ENCODE measurements around the gene TTC1.
"Not testable (repeated sequence)": the region's sequence is repeated elsewhere in the genome, so short reads cannot be mapped to it uniquely, and the experiment has no call there.

TTC1 gene

DNA sequence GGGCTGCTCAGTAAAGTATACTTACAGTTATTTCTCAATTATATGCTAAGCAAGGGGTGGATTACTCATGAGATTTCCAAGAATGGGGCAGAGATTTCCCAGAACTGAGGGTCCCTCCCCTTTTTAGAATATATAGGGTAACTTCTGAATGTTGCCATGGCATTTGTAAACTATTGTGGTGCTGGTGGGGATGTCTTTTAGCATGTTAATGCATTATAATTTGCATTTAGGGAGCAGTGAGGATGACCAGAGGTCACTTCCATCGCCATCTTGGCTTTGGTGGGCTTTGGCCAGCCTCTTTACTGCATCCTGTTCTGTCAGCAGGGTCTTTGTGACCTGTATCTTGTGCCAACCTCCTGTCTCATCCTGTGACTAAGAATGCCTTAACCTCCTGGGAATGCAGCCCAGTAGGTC is 35.5 kb downstream of the TTC1 start:
- no peak for DNase-seq

DNA sequence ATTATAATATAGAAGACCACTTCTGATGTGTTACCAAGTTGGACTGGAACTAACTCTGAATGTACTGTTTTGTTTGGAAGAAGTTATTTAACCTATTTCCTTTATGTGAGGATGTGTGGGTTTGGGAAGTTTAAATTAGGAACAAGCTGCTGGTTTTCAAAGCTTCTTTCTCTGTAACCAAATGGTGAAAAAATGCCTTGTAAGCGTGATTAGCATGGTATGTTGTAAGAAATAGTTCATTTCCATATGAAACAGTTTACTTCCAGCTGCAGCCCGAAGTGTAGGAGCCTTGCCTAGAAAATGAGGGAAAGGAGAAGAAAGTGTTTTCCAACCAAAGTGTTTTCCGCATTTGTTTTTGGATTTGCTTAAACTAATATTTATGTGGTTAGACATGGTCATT is 36.0 kb downstream of the TTC1 start:
- DNase-seq = no peak

DNA sequence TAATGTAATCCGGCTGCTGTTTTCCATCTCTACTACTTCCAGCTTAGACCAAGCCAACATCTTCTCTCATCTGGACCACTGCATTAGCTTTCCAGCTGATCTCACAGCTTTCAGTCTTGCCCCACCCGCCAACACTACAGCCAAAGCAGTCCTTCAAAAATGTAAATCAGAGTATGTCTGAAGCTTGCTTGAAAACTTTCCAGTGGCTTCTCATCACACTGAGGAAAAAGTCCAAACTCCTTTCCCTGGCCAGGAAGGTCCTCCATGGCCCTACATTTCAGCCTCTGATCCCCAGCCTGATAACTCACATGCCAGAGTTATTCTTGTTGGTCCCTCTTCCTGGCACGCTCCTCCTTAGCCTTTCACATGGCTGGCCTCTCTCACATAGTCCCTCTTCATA is 38.5 kb downstream of the TTC1 start:
- DNase-seq = no peak

DNA sequence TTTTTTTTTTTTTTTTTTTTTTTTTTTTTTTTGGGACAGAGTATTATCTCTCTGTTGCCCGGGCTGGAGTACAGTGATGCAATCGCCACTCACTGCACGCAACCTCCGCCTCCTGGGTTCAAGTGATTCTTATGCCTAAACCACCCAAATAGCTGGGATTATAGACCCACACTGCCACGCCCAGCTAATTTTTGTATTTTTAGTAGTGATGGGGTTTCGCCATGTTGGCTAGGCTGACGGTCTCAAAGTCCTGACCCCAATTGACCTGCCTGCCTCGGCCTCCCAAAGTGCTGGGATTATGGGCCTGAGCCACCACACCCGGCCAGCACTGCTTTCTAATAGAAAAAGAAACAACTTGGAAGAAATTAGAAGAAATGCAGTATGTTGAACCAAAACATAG is 39.2 kb downstream of the TTC1 start:
- DNase-seq = no peak

DNA sequence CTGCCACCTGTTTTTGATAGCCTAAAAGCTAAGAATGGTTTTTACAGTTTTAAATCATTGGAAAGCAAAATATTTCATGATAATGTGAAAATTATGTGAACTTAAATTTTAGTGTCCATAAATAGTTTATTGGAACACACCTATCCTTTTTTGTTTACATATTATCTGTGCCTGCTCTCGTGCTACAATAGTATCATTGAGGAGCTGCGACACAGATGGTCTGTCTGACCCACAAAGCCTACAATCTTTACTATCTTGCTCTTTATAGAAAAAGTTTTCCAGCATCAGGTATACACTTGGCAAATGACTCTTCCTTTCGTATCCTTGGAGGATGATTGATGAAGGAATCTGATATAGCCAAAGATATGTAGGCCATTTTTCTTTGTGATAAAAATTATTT is 40.2 kb downstream of the TTC1 start:
- DNase-seq = no peak

DNA sequence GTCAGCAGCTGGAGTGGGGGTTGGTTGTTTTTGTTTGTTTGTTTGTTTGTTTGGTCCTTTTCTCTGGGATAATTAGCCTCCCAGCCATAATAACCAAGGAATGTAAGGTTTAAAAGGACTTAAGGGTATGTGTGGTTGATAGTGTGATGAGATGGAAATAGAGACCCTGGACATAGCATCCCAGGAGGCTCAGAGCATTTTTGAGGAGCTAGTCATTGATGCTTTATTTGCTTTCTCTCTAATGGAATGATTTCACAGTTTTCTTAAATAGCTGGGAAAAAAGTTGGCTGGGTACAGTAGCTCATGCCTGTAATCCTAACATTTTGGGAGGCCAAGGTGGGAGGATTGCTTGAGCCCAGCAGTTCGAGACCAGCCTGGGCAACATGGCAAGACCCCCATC is 45.1 kb downstream of the TTC1 start:
- DNase-seq = no peak

DNA sequence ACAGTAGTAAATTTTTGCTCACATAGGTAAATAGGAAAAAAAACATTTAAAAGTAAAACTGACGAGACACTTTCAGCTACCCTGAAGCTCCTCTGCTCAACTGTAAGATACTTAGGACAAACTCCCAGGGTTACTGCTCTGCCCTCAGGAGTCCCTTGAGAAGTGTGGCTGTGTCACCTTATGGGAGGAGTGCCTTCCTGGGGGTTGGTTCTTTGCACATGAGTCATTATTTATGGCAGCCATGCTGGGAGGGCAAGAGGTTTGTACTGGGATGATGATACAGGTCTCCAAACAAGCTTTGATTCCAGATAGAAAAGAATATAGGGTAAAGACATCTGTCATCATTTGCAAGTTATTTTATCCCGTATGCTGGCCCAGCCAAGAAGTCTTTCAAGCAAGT is 45.9 kb downstream of the TTC1 start:
- no peak for DNase-seq

DNA sequence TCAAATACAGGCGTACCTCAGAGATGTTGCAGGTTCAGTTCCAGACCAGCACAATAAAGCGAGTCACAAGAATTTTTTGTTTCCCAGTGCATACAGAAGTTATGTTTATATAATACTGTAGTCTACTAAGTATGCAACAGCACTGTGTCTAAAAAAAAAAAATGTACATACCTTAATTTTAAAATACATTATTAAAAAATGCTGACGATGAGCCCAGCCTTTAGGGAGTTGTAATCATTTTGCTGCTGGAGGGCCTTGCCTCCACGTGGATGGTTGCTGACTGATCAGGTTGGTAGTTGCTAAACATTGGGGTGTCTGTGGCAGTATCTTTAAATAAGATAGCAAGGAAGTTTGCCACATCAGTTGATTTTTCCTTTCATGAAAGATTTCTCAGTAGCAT is 48.3 kb downstream of the TTC1 start:
- DNase-seq = no peak

DNA sequence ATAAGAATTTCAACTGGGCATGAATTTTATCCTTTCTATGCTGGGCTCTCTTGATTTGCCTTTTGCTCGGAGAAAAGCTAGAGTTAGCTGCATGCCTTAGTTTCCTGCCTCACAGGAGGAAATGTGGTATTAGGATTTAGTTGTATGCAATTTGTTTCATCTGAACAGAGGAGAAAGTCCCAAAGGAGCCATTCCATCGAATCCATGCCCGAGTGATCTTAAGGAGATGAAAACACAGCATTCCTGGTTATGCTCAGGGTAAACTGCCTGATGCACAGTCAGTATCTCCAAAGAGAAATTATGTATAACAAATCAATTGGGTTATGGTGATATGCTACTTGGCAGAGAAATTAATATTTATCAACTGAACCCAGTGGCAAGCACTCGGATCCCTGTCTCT is 51.1 kb downstream of the TTC1 start:
- DNase-seq = no peak

DNA sequence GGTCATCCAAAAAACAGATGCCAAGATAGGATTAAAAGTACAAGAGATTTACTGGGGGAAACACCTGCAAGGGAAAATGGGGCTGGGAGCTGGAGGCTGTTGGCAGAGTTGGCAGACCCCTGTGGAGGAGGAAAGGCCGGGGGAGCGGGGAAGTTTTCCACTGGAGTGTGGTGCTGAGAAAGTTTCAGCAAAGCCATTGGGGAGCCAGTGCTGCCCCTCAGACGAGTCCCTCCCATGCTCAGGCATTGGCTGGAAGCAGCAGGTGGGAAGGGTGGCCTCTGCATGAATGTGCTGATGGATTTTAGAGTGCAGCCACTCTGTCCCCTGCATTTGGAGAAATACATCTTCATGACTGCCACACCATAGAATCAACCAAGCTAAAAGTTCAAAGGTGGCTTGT is 52.8 kb downstream of the TTC1 start:
- no peak for DNase-seq

DNA sequence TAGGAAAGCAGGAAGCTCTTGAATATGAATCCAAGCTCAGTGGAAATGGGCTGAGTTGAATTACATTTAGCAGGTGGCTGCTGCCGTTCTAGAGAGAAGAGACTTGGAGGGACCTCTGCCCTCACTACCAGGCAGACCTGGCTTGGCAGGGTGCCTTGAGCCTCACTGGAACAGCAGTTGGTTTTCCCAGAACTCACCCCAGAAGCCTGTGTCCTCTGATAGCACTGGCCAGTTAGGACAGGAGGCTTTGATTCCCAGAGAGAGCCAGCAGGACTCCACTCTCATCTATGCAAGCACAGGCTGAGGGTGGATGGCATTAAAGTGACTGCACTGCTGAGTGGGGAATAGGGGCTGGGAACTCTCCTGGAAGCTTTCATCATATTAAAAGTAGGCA is 55.5 kb downstream of the TTC1 start:
- no peak for DNase-seq

DNA sequence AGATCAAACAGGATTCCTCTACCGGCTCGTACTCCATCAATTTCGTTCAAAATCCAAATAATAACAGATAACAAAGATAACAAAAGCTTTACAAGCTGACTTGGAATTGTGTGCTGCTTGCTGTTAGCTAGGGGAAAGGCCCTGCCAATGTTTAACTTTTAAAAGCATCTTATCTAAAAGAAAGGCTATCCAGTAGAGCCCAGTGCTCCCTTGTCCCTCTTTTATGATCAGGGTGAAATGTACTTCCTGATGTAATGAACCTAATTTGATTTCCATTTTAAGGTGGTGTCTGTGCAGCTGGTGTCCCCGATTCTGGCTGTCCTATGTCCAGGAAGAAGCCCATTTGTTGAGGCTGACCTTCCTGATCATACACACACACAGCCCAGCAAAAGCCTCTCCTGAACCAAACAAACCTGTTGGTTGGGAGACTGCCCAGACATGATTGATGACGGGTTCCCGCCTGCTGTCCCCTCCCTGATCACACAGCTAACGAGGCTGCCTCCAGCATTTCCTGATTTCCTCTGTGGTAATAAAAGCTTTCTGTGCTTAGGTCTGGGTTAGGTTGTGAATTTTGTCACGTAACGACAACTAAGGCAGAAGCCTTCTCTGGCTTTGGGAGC is 56.2 kb downstream of the TTC1 start:
- no peak for DNase-seq

DNA sequence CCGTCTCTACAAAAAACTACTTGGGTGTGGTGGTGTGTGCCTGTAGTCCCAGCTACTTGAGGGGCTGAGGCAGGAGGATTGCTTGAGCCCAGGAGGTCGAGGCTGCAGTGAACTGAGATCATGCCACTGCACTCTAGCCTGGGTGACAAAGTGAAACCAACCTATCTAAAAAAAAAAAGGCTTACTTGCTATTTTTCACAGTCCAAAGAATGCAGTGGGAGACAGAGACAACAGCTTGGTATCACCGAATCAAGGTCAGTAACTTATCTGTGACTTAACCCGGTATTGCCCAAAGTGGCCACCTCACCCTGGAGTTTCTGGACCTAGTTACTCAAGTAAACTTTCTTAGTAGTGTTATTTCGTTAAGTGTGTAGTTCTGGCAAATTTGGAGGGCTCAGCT is 60.2 kb downstream of the TTC1 start:
- not testable (repeated sequence) for DNase-seq

DNA sequence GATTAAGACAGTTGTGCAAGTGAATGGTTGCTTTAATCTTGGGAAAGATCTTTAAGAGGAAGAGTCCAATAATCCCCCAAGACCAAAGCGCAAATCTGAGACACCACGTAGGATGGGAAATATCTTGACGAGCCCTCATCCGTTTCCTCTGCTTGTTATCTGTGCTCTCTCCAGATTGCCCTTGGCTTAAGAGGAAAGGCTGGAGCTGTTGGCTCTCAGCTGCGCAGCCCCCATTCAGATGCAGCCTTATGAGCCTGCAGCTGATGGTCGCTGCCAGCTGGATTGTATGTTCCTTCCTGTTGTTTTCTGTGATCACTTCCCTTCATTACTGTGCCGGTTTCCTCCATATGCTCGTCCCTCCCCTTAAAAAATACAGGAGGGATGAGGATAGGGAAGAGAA is 62.6 kb downstream of the TTC1 start:
- no peak for DNase-seq

DNA sequence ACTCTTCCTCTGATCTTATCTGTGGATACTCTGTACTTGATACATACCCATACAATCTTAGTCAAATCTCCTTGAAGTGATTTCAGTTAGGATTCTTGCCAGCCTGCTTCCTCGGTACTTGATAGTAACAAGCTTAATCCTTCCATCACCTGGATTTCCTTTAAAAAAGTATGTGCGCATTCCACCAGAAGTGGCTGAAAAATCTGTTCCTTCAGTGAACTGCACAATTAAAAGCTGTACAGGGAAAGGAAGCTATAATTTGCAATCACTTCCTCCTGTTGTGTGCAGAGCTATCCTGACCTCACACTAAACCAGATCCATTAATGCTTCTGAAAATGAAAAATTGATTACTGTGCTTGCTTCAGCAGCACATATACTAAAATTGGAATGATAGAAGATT is 63.0 kb downstream of the TTC1 start:
- DNase-seq = no peak

DNA sequence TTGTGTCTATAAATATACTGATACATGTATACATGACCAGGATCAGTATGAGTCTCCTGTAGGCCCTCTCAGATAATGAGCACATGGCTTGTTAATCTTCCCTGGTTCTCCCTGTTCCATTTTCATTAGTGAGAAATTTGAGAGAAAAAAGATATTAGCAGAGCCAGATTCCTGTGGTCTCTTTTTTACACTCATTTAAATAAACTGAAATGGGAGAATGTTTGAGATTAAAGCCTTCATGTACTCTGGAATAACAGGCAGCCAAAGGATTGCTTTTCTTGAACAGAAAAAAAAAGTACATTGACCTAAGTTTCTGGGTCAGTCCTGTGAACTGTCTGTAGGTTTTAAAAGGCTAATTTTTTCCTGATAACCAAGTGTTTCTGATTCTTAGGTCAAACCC is 66.1 kb downstream of the TTC1 start:
- no peak for DNase-seq

DNA sequence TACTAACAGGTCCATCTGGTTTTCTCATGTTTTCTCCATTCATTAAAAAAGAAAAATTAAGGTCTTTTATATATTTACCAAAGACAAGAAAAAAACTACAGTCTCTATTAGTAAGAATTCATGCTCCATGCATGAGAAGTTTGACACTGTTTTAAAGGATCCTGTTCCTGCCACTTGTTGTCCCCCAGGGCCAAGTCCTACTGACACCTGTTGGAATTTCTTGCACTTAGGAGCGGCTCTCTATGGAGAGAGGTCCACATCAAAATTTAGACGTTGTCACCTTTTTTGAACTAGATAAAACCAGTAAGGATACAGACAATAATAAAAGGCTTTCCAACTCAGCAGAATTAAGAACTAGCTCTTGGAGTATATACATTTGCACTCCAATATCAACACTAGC is 68.1 kb downstream of the TTC1 start:
- no peak for DNase-seq

DNA sequence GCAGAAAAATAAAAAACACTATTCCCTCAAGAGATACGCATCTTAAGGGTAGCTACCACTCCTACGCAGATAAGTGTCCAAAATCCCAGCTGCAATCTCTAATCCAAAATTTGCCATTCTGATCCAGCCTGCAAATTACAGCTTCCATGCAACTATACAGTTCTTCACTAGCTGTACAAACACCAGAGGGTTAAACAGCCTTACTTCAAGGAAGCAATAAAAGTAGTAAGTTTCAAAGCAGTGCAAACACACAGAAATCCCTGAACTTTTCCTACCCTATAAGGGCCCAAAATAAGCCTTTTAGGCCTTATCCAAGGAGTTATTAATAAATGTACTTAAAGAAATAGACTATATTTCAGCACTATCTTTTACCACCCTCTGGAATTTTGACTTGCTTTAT is 70.8 kb downstream of the TTC1 start:
- no peak for DNase-seq

DNA sequence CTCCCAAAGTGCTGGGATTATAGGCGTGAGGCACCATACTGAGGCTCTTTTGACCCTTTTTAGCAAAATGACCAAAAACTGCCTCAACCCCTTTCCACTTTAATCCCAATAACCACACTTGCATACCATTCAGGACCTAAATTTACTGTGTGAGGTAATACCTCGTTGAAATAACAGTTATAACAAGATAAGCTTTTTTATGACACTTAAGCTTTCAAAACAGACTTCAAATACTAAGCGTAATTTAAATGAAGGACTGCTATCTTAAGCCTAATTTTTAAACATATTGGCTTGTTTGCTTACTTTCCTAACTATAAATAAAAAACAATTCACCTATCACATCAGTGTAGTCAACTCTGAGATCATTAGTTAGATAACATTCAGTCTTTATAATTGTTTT is 72.6 kb downstream of the TTC1 start:
- no peak for DNase-seq

DNA sequence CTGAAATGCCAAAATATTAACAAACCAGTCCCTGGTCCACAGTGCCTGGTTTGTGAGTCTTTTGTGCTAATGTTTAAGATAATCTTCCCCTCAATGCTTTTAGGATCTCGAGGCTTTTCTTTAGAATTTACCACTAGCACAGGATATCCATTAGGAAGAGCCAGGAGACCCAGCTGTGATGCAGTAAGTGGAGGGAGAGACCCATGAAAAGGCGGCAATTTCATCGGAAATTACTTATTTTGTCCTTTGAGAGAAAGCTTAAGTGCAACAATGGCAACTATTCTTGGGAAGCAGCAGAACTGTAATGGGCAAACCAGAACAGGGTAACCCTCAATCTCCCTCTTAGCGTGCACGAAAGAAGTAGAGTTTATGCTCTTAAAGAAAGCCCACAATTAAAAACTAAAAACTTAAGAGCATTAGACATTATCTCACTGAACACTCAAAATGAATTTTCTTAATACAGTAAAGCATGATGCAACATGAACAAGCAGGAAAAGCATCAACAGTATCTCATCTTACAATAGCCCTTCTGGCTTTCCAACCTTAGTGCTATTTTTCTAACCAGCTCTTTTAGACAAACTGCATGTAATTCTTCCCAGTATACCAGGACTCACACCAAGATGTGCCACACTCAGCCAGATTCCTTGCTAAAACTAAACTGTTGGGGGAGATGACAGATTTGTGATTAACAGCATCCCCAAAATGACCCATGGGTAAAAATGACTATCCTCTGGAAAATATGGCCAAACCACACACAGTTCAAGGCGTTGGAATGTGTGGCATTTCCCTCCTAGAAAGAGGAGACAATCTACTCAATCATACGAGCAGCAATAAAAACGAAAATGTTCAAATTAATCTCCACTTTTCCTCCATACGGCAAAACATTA is 73.9 kb downstream of the TTC1 start:
- no peak for DNase-seq

DNA sequence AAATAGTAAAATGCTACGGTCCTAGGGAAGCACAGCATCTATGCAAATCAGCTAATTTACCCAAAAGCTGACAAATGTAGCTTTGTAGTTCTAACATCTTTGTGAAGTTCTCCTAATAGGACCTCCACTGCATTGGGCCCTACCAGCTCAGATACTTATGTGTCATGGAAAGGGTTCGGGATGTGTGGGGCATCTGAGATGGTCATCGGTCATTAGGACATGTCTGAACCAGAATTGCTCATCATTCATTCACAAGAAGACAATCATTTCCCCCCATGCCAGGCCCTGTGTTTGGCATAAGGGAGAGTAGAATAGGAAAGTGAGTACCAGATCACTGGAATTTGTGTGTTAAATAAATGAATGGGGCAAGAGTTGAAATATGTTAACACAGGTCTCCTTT is 74.6 kb downstream of the TTC1 start:
- no peak for DNase-seq

DNA sequence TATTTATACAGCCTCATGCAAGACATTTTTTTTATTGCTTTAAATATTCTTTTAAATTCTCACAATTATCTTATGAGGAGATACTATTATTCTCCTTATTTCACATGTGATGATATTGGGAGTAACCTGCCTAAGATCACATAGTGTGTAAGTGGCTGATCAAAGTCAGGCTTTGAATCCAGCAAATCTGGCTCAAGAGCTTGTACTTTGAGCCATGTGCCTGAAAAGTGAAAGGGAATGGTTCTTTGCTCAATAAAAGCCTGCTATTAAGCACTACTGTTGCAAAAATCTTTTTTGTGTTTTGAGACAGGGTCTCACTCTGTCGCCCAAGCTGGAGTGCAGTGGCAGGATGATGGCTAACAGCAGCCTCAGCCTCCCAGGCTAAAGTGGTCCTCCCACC is 75.2 kb downstream of the TTC1 start:
- no peak for DNase-seq

DNA sequence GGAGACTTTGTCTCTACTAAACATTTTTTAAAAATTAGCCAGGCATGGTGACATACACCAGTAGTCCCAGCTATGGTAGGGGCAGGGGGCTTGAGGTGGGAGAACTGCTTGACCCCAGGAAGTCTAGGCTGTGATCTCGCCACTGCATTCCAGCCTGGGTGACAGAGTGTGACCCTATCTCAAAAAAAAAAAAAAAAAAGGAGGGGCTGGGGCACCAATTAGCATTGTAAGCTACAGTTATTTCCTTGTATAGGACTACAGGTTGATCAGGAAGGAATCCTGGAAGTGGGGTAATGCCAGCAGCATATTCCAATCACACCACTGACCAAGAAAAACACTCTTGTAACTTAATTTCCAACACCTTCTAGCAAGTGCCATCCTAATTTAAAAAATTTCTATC is 78.3 kb downstream of the TTC1 start:
- DNase-seq = no peak

DNA sequence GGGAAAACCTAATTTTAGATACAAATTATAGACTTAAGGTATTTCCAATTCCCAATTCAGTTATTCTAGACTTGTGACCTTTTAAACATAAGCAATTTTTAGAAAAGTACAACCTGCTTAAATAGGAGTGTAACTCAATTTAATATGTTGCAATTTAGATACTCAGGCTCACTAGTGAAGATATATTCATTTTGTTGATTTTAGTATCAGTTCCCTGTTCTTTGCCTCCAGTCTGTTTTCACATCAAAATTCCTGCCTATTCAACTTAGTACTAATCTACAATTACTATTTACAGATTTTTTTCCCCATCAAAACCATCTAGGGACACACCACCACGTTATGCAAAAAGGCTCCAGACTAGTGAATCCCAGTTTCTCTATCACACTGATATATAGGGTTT is 79.9 kb downstream of the TTC1 start:
- no peak for DNase-seq

DNA sequence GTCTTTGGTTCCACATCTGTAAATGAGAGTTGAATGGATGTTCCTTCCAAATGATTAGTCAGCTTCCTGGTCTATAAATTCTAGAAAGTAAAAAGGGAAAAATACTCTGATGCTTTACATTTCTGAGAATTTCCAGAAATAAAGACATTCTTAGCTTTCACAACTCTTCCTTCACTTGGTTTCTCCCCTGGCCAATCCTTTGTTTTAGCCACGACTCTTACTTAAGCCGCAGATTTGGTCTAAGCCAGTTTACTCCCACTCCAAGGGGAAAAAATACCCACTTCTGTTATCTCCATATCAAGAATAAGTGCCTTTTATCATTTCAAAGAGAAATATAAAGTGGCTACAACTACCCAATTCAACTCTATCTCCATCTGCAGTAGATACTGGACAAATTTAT is 80.6 kb downstream of the TTC1 start:
- DNase-seq = no peak

All from stimulated activated CD8-positive, alpha-beta memory T cell treated with anti-CD3 and anti-CD28 coated beads, Interleukin-4, amount 100 ng/mL, for 48 hours (primary cell).